GDM1 (cell line): Measurements from ENCODE around the gene TMA16.

Source experiments
- DNase-seq: peaks from one replicate; lab custom pipeline; 2025; lab: John Stamatoyannopoulos, UW

The TMA16 gene

DNA sequence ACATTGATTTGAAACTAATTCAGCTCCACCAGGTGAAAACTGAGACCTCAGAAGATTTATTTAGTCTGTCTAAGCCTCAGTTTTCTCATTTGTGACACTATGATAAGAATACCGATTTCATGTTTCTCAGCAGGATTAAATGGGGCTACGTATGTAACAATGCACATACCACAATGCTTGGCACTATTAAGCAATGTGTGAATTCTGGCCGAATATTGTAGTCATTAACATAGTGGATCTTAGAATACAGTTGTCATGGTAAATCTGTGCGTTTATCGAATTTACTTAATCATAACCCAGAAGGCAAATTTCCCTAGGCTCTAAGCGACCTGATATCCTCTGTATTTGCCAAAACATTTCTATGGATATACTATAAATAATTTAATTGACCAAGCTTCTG lies 69.1 kb downstream of the TMA16 start:
- no peak for DNase-seq

DNA sequence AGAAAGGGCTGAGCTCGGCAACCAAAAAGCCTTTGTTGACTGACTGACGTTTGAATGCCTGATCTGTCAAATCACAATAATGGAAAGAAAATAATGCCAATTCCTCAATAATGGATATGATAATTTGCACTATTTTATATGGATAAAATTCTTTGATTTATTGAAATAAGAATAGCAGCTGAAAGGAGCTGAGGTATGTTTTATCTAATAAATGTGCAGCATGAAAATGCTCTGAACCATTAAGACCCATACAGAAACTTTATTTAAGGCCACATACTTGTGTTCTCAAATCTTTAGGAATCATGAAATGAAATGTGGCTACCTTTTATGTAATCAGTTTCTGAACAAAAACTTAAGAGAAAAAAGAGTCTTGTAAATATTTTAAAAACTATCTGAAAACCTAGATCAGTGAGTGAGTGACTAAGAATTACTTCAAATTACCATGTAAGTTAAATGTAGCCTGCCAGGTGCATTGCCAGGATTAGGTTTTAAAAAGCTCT lies 69.8 kb downstream of the TMA16 start:
- no peak for DNase-seq

DNA sequence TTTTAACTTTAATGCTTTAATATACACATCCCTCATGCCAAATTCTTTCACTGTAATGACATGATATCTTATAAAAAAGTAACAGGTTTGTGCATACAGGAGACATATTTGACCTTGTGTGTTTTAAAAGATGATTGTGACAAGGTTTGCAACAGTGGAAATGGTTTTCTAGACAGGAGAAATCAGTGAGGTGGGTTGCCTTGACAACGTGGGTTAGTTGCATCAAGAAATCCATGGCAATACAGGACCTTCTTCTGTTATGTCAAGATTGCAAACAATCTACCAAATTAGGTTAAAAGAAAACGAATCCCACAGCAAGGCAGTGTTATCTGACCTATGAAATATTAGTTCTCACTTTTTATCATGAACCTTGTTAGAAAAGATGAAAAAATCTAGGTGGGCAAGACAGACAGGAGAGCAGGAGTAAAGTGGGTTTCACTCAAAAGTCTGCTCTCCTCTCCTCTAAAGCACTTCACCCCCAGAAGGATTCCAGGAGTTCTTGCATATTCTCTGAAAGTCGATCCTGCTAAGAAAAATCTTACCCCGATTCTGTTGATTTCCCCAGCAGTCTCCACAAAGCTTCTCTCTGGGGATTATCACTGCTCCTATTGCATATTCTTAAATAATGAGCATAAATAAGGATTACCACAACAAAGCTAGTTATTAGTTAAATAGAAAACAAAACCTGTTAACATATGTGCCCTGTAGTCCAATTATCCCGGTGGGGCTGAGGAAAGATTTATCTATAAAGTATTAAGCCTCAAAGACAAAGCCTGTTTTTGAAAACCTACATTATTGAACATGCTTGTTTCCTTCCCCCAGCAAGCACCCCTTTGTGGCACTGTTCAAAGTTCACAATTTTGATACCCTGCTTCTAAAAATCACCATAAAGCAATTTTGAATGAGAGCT lies 71.0 kb downstream of the TMA16 start:
- DNase-seq, result no peak

DNA sequence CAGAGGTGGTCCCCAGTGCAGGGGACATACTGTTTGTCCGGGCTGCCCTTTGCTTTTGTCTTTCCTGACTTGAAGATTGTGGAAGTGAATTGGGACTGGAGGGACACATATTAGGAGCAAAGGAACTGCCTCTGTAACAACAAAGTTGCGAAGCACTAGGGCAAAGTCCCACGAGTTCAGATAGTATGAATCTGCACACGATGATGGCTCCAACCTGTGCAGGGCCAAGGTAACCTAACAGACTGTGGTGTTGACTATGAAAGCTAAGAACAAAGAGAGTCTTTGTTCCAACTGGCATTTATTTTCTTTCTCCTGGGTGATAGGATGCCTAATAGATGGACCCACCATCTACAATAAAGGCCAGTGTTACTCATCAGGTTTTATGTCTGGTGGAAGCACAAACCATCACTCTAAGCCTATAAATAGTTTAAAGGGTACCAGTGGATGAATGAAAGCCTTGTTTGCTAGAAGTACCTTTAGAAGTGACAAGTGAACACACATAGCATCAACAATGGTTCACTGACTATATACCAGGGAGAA lies 71.8 kb downstream of the TMA16 start:
- DNase-seq, result no peak

DNA sequence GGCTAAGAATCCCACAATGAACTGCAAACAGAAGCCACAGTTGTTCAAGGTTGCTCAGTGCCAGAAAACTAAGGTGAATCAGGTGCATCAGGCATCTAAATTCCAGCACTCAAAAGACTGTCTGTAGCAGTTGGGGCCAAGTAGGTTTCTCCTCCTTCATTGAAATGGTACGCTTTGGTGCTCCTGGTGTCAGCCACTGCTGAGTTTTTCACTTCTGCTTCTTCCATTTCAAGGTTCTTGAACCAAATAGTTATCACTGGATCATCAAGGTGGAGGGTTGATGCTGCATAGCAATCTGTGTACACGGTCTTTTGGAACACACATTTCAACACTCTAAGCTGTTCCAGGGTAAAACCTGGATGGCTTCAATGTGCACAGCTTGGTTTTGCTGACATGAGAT lies 74.4 kb downstream of the TMA16 start:
- no peak for DNase-seq
